Stimulated activated CD8-positive, alpha-beta memory T cell treated with anti-CD3 and anti-CD28 coated beads, Interleukin-2, amount 100 ng/mL, for 1 hour (primary cell): Measurements from ENCODE around the gene AP5S1.
"Not testable (repeated sequence)": the region's sequence is repeated elsewhere in the genome, so short reads cannot be mapped to it uniquely, and the experiment has no call there.

ENCODE experiments used
- DNase-seq, 2 donors: peaks; one replicate each; pipeline ENCODE4 v3.0.0-alpha.2; 2020; ENCODE audit warnings: low read depth in 2 of 2

AP5S1 gene

DNA sequence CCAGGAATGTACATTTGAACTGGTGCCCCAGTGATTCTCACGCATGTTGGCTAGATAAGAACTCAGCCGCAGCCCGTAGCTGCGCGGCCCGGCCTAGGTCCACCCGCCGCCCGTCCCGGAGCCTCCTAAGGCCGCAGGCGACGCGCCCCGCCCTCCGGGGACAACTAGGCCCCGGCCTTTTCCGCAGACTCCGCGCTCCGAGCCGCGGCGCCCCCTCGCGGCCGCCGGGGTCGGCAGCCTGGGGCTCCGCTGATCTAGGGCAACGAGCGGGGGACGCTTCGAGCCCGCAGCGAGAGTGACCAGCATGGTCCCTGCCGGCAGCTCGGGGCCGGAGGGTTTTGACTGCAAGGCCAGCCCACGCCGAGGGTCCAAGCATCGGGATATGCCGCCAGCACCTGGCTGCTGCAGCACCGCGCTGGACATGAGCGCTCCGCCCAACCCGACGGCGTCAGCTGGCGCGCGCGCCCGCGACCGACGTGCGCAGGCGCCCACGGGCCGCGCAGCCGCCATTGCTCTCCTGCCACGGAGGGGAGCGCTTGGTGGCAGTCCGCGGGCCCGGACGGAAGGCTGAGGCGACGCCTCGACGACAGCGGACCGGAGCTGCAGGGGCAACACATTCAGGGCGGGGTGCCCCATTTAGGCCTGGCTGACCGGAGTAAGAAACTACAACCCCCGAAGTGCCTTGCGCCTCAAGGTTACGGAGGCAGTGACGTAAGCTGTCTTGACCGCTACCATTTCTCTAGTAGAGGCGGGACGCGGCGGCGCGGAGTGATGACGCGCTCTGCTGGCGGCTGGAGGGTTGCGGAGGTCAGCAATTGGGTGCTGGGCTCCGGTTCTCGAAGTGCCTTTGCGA is at the start of gene AP5S1:
TSS of gene AP5S1 (plus strand) at position 500 of the 853 bp plus-strand sequence. CDS start 1,571 bp downstream, outside the sequence.
- DNase-seq = peak; percentile 83 to 84

GRCh38 chr20:3771552-3772058 is 48.7 kb upstream of the AP5S1 start:
- DNase-seq = no peak

DNA sequence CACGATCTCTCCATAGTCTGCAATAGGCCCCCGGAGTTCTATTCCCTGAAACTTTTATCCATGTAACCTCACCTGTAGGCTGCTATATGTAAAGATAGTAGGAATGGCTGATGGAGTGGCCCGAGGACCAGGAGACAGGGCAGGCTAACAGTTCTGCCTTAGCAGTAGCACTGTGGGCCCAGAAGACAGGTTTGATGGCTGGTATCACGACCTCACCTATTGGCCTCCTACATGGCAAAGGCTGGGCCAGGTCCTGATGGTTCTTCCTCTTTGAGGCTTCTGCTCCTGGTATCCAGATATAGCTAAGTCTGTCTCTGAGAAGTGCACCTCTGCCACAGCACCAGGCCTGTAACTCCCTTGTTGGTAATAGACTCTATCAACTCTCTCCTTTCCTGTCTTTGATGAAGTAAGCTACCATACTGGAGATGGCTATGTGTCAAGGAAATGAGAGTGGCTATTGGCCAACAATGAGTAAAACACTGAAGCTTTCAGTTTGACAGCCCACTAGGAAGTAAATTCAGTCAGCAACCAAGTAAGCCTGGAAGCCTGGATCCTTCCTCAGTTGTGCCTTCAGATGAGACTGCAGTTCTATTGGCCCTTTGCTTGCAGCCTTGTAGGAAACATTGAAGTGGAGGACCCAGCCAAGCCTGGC is 44.8 kb upstream of the AP5S1 start:
- no peak for DNase-seq

DNA sequence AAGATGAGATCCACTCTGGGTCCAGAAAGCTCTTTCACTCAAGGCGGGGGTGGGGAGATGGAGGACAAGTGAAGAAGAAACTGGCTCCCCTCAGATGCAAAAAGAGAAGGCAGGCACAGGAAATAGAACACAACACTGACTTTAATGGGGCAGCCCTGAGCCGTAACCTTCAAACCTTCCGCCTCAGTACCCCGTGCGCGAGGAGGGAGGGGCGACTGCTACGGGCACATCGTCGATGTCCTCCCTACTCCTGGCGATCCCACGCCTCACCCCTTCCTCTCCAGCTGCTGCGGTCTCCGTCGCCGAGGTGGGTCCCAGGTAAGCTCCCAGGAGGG is 43.0 kb upstream of the AP5S1 start:
- DNase-seq = no peak

DNA sequence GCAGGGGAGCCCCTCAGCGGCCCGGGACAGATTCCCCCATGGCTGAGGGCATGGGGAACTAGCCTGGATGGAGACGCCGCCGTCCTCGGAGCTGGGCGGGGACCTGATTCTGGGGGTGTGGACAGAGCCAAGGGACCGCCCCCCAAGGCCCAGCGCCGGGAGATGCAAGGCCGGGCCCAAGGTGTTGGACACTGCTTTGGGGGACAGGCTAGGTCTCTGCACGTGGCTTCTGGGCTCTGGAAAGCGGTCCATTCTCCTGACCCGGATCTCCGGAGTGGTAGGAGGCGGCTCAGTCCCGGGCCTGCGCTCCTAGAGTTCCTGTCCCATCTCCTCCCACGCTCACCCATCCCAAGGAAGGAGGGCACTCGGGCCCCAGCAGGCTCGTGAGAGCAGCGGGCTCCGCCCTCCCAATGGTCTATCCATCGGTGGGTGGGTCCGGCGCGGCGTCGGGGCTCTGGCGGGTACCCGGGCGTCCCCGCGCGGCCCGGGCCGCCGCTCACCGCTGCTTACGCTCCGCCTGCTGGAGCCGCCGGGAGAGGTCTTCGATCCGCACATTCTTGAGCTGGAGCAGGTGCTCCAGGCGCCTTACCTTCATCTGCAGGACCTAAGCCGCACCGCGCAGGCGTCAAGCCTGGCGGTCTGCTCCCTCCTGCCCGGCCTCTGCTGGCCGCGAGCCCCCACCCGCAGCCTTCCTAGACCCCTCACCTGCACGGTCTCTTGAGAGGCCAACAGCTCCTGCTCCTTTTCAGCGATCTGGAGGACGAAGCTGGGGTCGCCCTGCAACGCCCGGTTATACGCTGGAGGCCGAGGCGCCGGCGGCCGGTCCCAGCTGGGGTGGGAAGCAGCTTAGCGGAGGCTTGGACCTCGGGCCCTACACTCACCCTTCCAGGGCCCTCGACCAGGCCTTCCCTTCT is 42.4 kb upstream of the AP5S1 start:
- DNase-seq = peak in 1 of 2 donors; percentile 30

DNA sequence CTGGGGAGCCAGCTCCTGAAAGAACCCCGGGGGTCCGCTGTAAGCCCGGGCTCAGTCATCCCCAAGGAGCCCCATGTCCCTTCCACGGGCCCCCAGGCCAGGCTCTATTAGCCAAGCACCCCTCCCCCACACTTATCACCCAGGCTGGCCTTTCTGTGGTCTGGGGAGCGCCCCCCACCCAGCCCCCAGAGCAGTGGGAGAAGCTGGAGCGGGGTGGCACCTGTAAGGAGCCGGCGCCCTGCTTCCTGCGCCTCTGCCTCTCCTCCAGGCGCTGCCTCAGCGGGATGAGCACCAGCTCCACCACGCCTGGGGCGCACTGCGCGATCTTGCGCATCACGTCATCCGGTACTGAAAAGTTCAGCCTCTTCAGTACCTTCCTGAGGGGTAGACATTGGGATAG is 41.4 kb upstream of the AP5S1 start:
- no peak for DNase-seq

GRCh38 chr20:3781153-3781910 is 39.0 kb upstream of the AP5S1 start, which contains the start of gene SPEF1:
Gene SPEF1 (minus strand): TSS chr20:3781448. CDS start chr20:3781287, 161 bp downstream.
- DNase-seq = no peak

GRCh38 chr20:3782597-3782996 is 37.8 kb upstream of the AP5S1 start:
- no peak for DNase-seq

GRCh38 chr20:3783068-3783489 is 37.3 kb upstream of the AP5S1 start:
- no peak for DNase-seq

DNA sequence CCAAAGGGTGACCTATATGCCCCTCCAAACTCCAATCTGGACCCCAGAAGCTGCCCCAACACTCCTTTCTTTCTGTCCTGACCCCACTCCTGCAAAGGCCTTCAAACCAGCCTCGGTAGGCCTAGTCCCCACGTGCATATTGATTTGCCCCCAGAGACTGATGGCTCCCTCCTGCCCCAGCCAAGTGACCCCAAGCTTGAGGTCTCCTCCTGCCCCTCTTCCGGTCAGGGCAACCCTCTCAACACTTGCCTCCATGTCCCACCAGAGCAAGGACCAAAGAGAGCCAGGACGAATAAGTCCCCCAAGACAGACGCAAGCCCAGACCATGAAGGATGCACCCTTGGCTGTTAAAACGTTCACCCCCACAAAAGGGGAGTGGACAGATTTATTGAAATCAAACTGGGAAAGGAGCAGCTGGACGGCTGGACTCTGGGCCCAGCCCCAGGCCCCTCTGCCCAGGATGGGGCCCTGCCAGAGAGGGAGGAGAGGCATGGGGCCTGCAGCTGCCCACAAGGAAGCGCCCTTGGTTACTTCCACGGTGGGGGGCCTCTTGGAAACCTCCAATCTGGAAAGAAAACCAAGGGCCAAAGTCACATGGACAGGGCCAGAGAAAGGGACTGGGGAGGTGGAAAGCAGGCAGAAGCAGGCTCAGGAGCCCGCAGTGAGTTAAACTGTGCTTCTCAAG is 36.7 kb upstream of the AP5S1 start:
- no peak for DNase-seq

DNA sequence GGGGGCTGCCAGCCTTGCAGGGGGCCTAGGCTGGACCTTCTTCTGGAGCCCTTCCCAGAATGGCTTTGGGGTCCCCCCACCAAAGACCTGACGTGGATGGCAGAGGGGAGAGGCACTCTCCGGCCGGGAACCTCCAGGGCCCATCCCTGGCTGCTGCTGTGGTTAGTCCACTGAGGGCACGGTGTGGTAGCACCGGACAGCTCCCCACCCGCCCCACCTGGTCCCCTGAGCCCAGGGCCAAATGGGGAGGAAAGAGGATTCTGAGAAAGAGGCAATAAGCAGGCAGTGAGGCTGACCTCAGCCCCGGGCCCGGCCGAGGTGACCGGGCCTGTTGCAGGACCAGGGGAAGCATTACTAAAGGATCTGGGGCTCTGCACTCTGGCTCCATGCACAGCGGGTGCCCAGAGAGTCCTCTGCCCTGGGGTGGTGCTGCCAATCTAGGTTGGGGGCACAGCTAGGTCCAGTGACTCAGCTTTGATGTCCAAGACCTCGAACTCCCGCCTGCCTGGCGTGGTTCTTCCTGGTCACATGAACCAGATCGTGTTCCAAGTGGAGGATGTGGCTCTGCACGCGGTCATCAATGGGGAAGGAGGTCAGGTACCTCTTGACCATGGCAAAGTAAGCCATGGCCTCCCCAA is 36.0 kb upstream of the AP5S1 start:
- no peak for DNase-seq

DNA sequence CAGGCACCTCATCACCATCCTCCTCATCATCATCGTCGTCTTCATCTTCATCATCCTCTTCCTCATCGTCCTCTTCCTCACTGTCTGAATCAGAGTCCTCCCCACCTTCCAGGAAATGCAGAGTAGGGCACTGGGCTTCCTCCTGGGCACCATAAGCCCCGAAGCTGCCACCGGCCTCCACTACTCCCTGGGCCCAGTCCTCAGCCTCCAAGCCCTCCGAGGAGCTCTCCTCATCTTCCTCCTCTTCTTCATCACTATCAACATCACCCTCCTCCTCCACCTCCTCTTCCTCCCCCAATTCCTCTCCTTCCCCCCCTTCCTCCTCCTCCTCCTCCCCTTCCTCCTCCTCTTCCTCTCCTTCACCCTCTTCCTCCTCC is 35.5 kb upstream of the AP5S1 start:
- DNase-seq = no peak

- no peak for DNase-seq
These were observed 34.9 kb upstream of the AP5S1 start for GRCh38 chr20:3785240-3786125.

GRCh38 chr20:3786126-3786484 is 34.2 kb upstream of the AP5S1 start:
- DNase-seq = no peak

DNA sequence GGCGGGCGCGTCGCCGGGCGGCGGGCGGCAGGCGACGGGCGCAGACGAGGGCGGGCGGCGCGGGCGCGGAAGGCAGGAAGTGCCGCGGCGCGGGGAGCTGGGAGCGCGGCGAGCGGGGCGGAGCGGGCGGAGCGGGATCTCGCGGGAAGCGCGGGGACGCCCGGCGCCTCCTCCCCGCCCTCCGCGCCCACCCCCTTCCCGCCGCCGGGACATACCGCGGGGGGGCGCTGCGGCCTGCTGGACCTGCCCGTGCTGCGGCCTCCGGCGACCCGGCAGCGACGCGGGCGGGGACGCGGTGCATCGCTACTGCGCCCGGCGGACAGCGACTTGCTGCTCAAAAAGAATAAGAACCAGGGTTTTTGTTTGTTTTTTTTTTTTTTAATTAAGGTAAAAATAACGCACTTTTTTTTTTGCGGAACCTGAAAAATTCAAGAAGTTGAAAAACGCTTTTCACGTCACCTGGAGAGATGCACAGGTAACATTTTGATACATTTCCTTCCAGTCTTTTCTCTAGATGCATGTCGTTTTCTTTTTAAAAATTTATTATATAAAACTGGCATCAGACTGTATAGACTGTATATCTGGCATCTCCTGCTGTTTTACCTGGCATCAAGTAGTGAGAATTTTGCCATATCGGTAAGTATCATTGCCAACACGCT is 33.6 kb upstream of the AP5S1 start, which contains the start of gene CENPB:
TSS of gene CENPB (minus strand) at position 76 of the 659 bp plus-strand sequence. CDS start 257 bp downstream, outside the sequence.
- DNase-seq = peak; percentile 78 to 83

DNA sequence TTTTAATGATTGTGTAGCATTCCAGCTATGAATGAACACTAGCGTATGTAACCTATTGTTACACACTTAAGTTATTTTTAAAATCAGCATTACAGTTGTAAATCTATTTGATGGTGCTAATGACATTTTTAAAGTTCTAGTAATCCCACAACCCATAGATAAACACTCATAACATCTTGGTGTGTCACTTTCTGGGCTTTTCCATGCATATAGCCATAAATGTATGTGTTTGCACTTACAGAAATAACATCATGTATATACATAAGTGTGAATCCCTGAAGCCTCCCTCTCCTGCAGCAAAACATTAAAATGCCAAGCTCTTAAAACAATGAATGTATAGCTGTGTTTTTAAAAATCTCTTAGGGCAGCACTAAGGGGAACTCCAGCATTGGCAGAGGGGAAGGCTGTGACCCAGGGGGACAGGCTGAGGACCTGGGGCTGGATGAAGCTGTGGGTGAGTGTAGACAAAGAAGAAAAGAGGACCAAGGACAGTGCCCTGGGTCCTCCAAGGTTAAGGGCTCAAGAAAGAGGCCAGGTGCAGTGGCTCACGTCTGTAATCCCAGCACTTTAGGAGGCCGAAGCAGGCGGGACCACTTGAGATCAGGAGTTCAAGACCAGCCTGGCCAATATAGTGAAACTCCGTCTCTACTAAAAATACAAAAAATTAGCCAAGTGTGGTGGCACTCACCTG is 32.9 kb upstream of the AP5S1 start:
- no peak for DNase-seq

DNA sequence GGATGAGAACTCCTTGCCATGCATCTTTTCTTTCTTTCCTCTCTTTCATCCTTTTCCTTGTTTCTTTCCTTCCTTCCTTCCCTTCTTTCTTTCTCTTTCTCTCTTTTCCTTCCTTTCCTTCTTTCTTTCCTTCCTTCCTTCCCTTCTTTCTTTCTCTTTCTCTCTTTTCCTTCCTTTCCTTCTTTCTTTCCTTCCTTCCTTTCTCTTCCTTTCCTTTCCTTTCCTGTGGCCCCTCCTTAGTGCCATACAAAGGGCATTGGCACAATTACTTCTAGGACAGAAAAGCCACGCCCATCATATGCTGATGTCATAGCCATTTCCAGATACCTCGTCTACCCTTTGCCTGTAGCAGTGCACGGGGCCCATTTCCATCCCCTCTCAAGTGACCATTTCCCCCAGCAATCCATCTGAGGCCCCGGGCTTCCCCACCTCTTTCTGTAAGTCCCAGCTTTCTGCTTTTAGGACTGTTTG is 31.6 kb upstream of the AP5S1 start:
- DNase-seq = no peak

- DNase-seq = not testable (repeated sequence)
These were observed 31.1 kb upstream of the AP5S1 start for GRCh38 chr20:3789201-3789600.
